ENCODE data around the gene NOC2L. TPM values are rescaled to one million over a fixed set of nuclear protein-coding genes. Genes with fewer than 3 reads are reported as not detected.
A peak's percentile ranks its signal among the peaks of the same experiment; 100 is the strongest.
"Not testable (repeated sequence)": the region's sequence is repeated elsewhere in the genome, so short reads cannot be mapped to it uniquely, and the experiment has no call there.

The NOC2L gene
- total RNA-seq, 1 donor from 2014 or later, result 50.6 TPM

GRCh38 chr1:996851-997712, 38.0 kb upstream of the NOC2L start:
- no peak for TF ChIP-seq CTCF (IDR thresholded peaks at IDR 0.05)
- Mint-ChIP-seq H3K27ac (ENCODE audit: unreplicated experiment) (peak overlapping the region; percentile 77), H3K4me3 (ENCODE audit: unreplicated experiment) (peak overlapping the region; percentile 56)

GRCh38 chr1:995665-996633, 36.9 kb upstream of the NOC2L start:
- H3K9me3 Mint-ChIP-seq (ENCODE audit: low read depth), result peaks cover 11% of the 10 kb centered on the region
- TF ChIP-seq CTCF (IDR thresholded peaks at IDR 0.05), result no peak
- no peak for DNase-seq (ENCODE audit: low spot score)
- H3K27ac Mint-ChIP-seq (ENCODE audit: unreplicated experiment), result peak overlapping the region; percentile 71
- H3K4me3 Mint-ChIP-seq (ENCODE audit: unreplicated experiment), result no peak overlapping the region
- peaks cover 10% of the 10 kb centered on the region for H3K36me3 Mint-ChIP-seq (ENCODE audit: low read depth)
- H3K27me3 Mint-ChIP-seq (ENCODE audit: low read depth), result no peaks in the 10 kb centered on the region
- H3K4me1 Mint-ChIP-seq (ENCODE audit: low read depth), result peaks cover 12% of the 10 kb centered on the region

More at GRCh38 chr1:996851-997712, 38.0 kb upstream of the NOC2L start:
- Mint-ChIP-seq H3K36me3 (ENCODE audit: low read depth) (peaks cover 4% of the 10 kb centered on the region), H3K27me3 (ENCODE audit: low read depth) (no peaks in the 10 kb centered on the region), H3K4me1 (ENCODE audit: low read depth) (peaks cover 14% of the 10 kb centered on the region), H3K9me3 (ENCODE audit: low read depth) (peaks cover 5% of the 10 kb centered on the region)
- no peak for DNase-seq (ENCODE audit: low spot score)

- not testable (repeated sequence) for H3K4me1 Mint-ChIP-seq (ENCODE audit: low read depth); H3K27me3 Mint-ChIP-seq (ENCODE audit: low read depth); H3K27ac Mint-ChIP-seq (ENCODE audit: unreplicated experiment)
Observed at GRCh38 chr1:994546-994945, 35.5 kb upstream of the NOC2L start.

GRCh38 chr1:993379-993995, 34.4 kb upstream of the NOC2L start:
- Mint-ChIP-seq H3K27me3 (ENCODE audit: low read depth) (no peaks in the 10 kb centered on the region), H3K4me3 (ENCODE audit: unreplicated experiment) (no peak overlapping the region), H3K4me1 (ENCODE audit: low read depth) (peaks cover 9% of the 10 kb centered on the region), H3K9me3 (ENCODE audit: low read depth) (peaks cover 14% of the 10 kb centered on the region), H3K27ac (ENCODE audit: unreplicated experiment) (no peak overlapping the region), H3K36me3 (ENCODE audit: low read depth) (peaks cover 13% of the 10 kb centered on the region)
- DNase-seq (ENCODE audit: low spot score), result no peak
- TF ChIP-seq CTCF (IDR thresholded peaks at IDR 0.05), result no peak

More at GRCh38 chr1:994546-994945, 35.5 kb upstream of the NOC2L start:
- H3K4me3 Mint-ChIP-seq (ENCODE audit: unreplicated experiment); DNase-seq (ENCODE audit: low spot score); H3K36me3 Mint-ChIP-seq (ENCODE audit: low read depth): not testable (repeated sequence)
- peaks cover 11% of the 10 kb centered on the region for H3K9me3 Mint-ChIP-seq (ENCODE audit: low read depth)

- H3K4me3 Mint-ChIP-seq (ENCODE audit: unreplicated experiment), result no peak overlapping the region
- H3K9me3 Mint-ChIP-seq (ENCODE audit: low read depth), result peaks cover 17% of the 10 kb centered on the region
- H3K36me3 Mint-ChIP-seq (ENCODE audit: low read depth), result peaks cover 15% of the 10 kb centered on the region
- DNase-seq (ENCODE audit: low spot score), result no peak
- peaks cover 9% of the 10 kb centered on the region for H3K4me1 Mint-ChIP-seq (ENCODE audit: low read depth)
- no peak overlapping the region for H3K27ac Mint-ChIP-seq (ENCODE audit: unreplicated experiment)
- H3K27me3 Mint-ChIP-seq (ENCODE audit: low read depth), result no peaks in the 10 kb centered on the region
- TF ChIP-seq CTCF (IDR thresholded peaks at IDR 0.05), result no peak
Observed at GRCh38 chr1:992362-992761, 33.3 kb upstream of the NOC2L start.

All from chondrocyte (in vitro differentiated cells).